Globus pallidus (tissue), 1 donor: ENCODE data around the gene GARIN1A.

Source experiments
- DNase-seq: peaks from one replicate; pipeline ENCODE4 v3.0.0-alpha.2; 2015; ENCODE audit warnings: low spot score

GARIN1A gene

GRCh38 chr7:128718967-128719642 lies 47.0 kb downstream of the GARIN1A start:
- DNase-seq, result no peak

GRCh38 chr7:128721376-128721775 lies 49.3 kb downstream of the GARIN1A start:
- DNase-seq, result no peak
